Measurements from ENCODE around the gene ANKRD29.

ANKRD29 gene

DNA sequence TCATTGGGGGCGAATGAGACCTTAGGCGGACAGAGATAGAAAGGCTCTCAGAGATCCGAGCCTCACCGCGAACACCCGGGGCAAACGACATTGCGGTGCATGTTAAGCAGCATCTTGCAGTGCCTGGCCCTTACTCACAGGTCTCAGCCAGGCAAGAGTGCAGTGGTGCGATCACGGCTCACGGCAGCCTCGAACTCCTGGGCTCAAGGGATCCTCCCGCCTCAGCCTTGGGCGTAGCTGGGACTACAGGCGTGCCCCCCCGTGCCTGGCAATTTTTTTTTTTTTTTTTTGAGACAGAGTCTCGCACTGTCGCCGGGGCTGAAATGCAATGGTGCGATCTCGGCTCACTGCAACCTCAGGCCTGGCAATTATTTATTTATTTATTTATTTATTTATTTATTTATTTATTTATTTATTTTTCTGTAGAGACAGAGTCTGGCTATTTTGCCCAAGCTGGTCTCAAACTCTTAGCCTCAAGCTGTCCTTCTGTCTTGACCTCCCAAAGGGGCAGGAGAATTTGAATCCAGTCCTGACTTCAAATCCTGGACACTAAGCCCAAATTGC, 27.9 kb upstream of the ANKRD29 start (continued):
- TF ChIP-seq, protein P1, sequence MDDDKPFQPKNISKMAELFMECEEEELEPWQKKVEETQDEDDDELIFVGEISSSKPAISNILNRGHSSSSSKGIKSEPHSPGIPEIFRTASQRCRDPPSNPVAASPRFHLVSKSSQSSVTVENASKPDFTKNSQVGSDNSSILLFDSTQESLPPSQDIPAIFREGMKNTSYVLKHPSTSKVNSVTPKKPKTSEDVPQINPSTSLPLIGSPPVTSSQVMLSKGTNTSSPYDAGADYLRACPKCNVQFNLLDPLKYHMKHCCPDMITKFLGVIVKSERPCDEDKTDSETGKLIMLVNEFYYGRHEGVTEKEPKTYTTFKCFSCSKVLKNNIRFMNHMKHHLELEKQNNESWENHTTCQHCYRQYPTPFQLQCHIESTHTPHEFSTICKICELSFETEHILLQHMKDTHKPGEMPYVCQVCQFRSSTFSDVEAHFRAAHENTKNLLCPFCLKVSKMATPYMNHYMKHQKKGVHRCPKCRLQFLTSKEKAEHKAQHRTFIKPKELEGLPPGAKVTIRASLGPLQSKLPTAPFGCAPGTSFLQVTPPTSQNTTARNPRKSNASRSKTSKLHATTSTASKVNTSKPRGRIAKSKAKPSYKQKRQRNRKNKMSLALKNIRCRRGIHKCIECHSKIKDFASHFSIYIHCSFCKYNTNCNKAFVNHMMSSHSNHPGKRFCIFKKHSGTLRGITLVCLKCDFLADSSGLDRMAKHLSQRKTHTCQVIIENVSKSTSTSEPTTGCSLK (tag by site-specific recombination; IDR thresholded peaks at IDR 0.05), result no peak
- TF ChIP-seq, protein P2, sequence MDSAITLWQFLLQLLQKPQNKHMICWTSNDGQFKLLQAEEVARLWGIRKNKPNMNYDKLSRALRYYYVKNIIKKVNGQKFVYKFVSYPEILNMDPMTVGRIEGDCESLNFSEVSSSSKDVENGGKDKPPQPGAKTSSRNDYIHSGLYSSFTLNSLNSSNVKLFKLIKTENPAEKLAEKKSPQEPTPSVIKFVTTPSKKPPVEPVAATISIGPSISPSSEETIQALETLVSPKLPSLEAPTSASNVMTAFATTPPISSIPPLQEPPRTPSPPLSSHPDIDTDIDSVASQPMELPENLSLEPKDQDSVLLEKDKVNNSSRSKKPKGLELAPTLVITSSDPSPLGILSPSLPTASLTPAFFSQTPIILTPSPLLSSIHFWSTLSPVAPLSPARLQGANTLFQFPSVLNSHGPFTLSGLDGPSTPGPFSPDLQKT (IDR thresholded peaks at IDR 0.05; ENCODE audit: borderline replicate concordance, low read depth, low read length), result no peak
- TF ChIP-seq FEZF1 (tag by site-specific recombination; IDR thresholded peaks at IDR 0.05), result no peak
- TF ChIP-seq ZNF341 (tag by site-specific recombination; IDR thresholded peaks at IDR 0.05; ENCODE audit: low read depth), result no peak
- TF ChIP-seq, protein P3, sequence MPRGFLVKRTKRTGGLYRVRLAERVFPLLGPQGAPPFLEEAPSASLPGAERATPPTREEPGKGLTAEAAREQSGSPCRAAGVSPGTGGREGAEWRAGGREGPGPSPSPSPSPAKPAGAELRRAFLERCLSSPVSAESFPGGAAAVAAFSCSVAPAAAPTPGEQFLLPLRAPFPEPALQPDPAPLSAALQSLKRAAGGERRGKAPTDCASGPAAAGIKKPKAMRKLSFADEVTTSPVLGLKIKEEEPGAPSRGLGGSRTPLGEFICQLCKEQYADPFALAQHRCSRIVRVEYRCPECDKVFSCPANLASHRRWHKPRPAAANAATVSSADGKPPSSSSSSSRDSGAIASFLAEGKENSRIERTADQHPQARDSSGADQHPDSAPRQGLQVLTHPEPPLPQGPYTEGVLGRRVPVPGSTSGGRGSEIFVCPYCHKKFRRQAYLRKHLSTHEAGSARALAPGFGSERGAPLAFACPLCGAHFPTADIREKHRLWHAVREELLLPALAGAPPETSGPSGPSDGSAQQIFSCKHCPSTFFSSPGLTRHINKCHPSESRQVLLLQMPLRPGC (tag by site-specific recombination; IDR thresholded peaks at IDR 0.05), result no peak
- TF ChIP-seq ZNF157 (tag by site-specific recombination; IDR thresholded peaks at IDR 0.05), result no peak
- 0 out of 2 replicates have a peak, but pooled peaks have one; percentile 35 for TF ChIP-seq ZNF404 (tag by site-specific recombination; IDR thresholded peaks at IDR 0.05)
- TF ChIP-seq ZNF426 (tag by site-specific recombination; IDR thresholded peaks at IDR 0.05), result peak; percentile 30; the same call in 1 of the 2 replicates
- peak; percentile 66 for TF ChIP-seq ZNF623 (tag by site-specific recombination; IDR thresholded peaks at IDR 0.05)
- no peak for TF ChIP-seq KLF9 (tag by site-specific recombination; IDR thresholded peaks at IDR 0.05; ENCODE audit: low read depth)
- TF ChIP-seq ZNF221 (tag by site-specific recombination; IDR thresholded peaks at IDR 0.05; ENCODE audit: borderline replicate concordance), result no peak
- TF ChIP-seq, protein P4, sequence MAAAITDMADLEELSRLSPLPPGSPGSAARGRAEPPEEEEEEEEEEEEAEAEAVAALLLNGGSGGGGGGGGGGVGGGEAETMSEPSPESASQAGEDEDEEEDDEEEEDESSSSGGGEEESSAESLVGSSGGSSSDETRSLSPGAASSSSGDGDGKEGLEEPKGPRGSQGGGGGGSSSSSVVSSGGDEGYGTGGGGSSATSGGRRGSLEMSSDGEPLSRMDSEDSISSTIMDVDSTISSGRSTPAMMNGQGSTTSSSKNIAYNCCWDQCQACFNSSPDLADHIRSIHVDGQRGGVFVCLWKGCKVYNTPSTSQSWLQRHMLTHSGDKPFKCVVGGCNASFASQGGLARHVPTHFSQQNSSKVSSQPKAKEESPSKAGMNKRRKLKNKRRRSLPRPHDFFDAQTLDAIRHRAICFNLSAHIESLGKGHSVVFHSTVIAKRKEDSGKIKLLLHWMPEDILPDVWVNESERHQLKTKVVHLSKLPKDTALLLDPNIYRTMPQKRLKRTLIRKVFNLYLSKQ (tag by site-specific recombination; IDR thresholded peaks at IDR 0.05; ENCODE audit: borderline replicate concordance), result no peak
- no peak for TF ChIP-seq SETDB1 (IDR thresholded peaks at IDR 0.05; ENCODE audit: insufficient read length, low read length)
- no peak for TF ChIP-seq OVOL3 (tag by site-specific recombination; IDR thresholded peaks at IDR 0.05)
- TF ChIP-seq ZNF24 (tag by site-specific recombination; IDR thresholded peaks at IDR 0.05), result no peak
- TF ChIP-seq, protein P5, sequence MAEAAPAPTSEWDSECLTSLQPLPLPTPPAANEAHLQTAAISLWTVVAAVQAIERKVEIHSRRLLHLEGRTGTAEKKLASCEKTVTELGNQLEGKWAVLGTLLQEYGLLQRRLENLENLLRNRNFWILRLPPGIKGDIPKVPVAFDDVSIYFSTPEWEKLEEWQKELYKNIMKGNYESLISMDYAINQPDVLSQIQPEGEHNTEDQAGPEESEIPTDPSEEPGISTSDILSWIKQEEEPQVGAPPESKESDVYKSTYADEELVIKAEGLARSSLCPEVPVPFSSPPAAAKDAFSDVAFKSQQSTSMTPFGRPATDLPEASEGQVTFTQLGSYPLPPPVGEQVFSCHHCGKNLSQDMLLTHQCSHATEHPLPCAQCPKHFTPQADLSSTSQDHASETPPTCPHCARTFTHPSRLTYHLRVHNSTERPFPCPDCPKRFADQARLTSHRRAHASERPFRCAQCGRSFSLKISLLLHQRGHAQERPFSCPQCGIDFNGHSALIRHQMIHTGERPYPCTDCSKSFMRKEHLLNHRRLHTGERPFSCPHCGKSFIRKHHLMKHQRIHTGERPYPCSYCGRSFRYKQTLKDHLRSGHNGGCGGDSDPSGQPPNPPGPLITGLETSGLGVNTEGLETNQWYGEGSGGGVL (tag by site-specific recombination; IDR thresholded peaks at IDR 0.05), result no peak
- TF ChIP-seq ZNF292 (tag by site-specific recombination; IDR thresholded peaks at IDR 0.05; ENCODE audit: borderline replicate concordance, low read depth), result no peak
- TF ChIP-seq, protein P6, sequence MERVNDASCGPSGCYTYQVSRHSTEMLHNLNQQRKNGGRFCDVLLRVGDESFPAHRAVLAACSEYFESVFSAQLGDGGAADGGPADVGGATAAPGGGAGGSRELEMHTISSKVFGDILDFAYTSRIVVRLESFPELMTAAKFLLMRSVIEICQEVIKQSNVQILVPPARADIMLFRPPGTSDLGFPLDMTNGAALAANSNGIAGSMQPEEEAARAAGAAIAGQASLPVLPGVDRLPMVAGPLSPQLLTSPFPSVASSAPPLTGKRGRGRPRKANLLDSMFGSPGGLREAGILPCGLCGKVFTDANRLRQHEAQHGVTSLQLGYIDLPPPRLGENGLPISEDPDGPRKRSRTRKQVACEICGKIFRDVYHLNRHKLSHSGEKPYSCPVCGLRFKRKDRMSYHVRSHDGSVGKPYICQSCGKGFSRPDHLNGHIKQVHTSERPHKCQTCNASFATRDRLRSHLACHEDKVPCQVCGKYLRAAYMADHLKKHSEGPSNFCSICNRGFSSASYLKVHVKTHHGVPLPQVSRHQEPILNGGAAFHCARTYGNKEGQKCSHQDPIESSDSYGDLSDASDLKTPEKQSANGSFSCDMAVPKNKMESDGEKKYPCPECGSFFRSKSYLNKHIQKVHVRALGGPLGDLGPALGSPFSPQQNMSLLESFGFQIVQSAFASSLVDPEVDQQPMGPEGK (tag by site-specific recombination; IDR thresholded peaks at IDR 0.05), result no peak
- TF ChIP-seq ZNF664 (tag by site-specific recombination; IDR thresholded peaks at IDR 0.05), result 0 out of 2 replicates have a peak, but pooled peaks have one; percentile 32
- TF ChIP-seq, protein P7, sequence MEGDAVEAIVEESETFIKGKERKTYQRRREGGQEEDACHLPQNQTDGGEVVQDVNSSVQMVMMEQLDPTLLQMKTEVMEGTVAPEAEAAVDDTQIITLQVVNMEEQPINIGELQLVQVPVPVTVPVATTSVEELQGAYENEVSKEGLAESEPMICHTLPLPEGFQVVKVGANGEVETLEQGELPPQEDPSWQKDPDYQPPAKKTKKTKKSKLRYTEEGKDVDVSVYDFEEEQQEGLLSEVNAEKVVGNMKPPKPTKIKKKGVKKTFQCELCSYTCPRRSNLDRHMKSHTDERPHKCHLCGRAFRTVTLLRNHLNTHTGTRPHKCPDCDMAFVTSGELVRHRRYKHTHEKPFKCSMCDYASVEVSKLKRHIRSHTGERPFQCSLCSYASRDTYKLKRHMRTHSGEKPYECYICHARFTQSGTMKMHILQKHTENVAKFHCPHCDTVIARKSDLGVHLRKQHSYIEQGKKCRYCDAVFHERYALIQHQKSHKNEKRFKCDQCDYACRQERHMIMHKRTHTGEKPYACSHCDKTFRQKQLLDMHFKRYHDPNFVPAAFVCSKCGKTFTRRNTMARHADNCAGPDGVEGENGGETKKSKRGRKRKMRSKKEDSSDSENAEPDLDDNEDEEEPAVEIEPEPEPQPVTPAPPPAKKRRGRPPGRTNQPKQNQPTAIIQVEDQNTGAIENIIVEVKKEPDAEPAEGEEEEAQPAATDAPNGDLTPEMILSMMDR (tag by site-specific recombination; IDR thresholded peaks at IDR 0.05), result no peak
- TF ChIP-seq, protein P8, sequence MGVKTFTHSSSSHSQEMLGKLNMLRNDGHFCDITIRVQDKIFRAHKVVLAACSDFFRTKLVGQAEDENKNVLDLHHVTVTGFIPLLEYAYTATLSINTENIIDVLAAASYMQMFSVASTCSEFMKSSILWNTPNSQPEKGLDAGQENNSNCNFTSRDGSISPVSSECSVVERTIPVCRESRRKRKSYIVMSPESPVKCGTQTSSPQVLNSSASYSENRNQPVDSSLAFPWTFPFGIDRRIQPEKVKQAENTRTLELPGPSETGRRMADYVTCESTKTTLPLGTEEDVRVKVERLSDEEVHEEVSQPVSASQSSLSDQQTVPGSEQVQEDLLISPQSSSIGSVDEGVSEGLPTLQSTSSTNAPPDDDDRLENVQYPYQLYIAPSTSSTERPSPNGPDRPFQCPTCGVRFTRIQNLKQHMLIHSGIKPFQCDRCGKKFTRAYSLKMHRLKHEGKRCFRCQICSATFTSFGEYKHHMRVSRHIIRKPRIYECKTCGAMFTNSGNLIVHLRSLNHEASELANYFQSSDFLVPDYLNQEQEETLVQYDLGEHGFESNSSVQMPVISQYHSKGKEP (tag by site-specific recombination; IDR thresholded peaks at IDR 0.05), result peak; percentile 72; the same call in 1 of the 2 replicates
- TF ChIP-seq REPIN1 (tag by site-specific recombination; IDR thresholded peaks at IDR 0.05; ENCODE audit: low read depth), result no peak
- TF ChIP-seq TRIM28 (IDR thresholded peaks at IDR 0.05; ENCODE audit: borderline replicate concordance, low read length), result no peak
- TF ChIP-seq KLF8 (tag by site-specific recombination; IDR thresholded peaks at IDR 0.05), result no peak
- TF ChIP-seq ZNF510 (tag by site-specific recombination; IDR thresholded peaks at IDR 0.05; ENCODE audit: insufficient replicate concordance), result no peak
- TF ChIP-seq GLI4 (tag by site-specific recombination; IDR thresholded peaks at IDR 0.05), result no peak

Measured in HEK293 (cell line).